NCI-H146 treated with DMSO at 0.1 percent for 48 hours (cell line): ENCODE measurements around the gene ANKRD26.

Experiments used
- DNase-seq: peaks from one replicate; lab custom pipeline; 2025; ENCODE audit not compliant: unreplicated experiment; lab: John Stamatoyannopoulos, UW

The ANKRD26 gene

DNA sequence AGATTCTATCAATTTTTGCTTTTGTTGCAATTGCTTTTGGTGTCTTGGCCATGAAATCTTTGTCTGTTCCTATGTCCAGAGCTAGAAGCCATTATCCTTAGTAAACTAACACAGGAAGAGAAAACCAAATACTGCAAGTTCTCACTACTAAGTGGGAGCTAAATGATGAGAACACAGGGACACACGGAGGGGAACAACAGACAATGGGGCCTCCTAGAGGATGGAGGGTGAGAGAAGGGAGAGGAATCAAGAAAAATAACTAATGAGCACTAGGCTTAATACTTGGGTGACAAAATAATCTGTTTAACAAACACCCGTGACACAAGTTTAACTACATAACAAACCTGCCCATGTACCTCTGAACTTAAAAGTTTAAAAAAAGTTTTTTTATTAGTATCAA, 78.2 kb downstream of the ANKRD26 start:
- no peak for DNase-seq

DNA sequence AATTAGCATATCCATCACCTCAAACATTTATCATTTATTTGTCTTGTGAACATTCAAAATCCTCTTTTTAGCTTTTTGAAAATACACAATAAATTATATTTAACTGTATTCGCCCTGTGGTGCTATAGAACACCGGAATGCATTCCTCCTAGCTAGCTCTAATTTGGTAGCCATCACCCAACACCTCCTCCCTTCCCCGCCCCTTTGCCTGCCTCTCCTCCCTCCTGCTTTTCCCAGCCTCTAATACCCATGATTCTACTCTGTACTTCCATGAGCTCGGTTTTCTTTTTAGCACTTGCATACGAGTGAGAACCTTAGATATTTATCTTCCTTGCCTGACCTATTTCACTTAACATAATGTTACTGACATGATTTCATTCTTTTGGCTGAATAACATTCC, 80.1 kb downstream of the ANKRD26 start:
- no peak for DNase-seq

DNA sequence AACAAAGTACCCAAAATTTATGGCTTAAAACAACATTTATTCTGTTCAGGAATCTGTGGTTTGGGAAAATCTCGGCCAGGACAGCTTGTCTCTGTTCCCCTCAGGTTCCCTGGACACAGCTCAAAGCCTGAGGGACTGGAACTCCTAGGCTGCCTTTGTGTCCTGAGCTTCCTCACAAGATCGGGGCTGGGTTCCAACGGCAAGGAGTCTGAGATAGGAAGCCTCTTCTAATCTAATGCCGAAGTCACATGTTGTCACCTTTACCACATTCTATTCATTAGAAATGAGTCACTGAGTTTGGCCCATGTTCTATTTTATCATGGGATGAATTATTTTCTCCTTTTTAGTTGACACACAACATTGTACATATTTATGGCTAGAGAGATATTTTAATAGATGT, 80.5 kb downstream of the ANKRD26 start:
- DNase-seq = no peak

DNA sequence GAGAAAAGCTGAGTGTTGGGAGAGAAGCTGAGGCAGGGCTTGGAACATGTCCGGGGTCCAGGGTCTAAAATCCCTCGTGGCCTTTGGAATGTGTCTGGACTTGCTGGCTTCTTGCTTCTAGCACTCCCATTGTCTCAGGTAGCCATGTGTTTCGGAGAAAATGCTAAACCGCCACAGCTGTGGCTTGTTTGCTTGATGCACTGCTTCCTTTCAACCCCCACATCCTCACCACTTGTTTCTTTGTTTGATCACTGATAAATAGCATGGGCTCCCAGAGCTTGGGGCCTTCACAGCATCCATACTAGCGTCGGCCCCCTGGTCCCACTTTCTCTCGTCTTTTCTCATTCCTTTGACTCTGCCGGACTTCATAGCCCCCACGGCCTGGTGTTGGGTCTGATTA, 102.7 kb downstream of the ANKRD26 start:
- DNase-seq = no peak

DNA sequence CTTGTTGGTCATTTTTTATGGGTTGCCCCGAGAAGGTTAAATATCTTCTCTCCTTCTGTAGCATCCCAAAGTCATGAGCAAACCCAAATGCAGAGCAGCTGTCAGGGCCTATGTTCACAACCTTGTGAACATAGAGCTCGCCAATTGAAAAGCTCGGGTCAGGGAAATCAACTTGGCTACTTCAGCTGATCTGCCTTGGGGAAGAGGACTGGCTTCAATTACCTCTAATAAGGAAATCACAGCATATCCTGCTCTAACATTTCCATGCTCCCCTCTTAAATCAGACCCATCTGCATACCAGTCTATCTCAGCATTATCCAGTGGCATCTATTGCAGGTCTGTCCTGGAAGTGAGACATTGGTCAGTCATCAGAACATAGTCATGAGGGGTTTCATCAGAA, 105.6 kb downstream of the ANKRD26 start:
- no peak for DNase-seq

DNA sequence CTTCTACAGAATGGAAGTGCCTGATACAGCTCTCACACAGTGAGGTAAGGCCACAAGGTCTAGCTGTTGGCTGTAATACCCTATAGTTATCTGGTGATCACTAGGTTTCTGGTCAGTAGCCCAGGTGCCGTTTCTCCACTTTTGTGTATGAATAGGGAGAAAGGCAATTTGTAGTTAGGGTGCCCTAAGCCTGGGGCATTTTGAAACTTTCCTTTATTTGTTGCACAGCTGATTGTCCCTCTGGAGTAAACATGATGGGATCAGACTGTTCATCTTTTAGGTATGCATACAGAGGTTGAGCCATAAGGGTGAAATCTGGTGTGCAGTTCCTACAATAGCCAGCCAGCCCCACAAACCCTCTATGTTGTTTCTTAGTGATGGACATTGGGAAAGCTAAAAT, 112.4 kb downstream of the ANKRD26 start:
- no peak for DNase-seq

DNA sequence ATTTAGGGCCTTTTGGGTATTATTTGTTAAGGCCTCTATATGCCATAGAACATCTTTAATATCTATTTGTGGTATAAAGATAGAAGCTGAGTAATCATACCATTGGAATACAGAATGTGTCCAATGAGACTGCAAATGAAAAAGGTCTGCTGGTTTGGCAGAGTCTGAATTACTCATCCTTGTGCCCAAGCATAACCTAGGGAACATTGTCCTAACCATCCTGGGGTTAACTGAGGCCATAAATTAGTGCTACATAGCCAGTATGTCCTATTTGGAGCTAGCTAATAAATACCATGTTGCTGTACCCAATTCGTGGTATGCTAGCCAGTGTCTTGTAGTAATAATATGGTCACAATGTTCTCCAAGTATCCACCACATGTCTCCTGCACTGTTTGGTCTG, 117.1 kb downstream of the ANKRD26 start:
- DNase-seq = no peak

DNA sequence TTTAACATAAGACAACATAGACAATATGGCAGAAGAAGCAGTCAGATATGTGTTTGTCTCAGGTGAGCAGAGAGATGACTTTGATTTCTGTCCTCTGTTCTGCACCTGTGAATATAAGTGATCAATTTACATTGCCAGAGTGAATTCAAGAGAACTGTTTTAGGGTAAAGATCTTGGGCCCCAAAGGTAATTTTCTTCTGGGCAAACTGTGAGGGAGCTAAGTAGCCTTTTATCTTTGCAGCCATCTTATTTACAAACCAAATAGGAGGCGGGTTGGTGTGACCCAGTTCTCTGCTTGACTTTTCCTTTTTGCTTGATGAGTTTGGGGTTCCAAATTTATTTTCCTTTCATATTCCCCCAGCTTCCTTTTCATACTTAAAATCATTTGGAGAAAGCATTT, 118.2 kb downstream of the ANKRD26 start:
- DNase-seq = no peak

DNA sequence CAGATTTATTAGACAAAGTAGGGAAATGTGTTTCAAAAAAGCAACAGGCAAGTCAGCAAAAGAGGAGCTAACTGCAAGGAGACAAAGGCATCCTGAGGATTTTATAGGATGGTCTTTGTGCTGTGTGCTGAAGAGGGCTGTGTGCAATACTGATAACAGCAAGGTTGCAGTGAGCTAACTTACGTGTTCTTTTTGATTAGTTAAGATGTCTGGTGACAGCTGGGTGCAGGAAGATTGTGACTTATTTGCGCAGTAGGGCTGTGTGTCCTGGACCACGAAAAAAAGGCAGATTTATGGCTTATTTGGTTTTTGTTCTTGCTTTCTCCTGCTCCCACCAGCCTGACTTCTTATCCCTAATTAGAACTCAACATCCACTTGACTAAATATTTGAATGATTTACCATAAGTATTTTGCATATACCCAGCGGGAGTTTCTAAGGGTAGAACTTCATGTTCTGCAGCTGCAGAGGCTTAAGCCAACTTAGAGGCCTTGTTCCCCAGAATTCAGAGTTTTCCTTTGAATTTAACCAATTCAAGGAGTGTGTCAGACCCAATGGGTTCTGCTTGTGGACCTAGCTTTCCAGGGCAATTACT, 119.0 kb downstream of the ANKRD26 start:
- DNase-seq = no peak

DNA sequence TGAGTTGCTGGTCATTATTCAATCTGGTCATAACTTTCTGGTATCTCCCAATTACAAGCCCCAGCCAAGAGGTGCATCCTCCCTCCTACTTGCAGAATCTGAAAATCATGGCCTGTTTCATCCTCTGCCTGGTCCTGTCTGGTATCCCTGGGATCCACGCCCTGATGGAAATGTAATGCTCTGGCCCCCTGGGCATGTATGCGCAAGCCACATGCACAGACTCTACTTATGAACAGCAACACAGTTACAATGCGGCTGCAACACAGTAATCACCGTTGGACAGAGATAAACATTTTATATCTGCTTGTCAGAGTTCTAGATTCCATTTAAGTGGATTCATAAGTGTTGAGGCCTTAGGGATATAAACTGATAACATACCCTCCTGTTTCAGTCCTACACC, 121.8 kb downstream of the ANKRD26 start:
- DNase-seq = no peak

DNA sequence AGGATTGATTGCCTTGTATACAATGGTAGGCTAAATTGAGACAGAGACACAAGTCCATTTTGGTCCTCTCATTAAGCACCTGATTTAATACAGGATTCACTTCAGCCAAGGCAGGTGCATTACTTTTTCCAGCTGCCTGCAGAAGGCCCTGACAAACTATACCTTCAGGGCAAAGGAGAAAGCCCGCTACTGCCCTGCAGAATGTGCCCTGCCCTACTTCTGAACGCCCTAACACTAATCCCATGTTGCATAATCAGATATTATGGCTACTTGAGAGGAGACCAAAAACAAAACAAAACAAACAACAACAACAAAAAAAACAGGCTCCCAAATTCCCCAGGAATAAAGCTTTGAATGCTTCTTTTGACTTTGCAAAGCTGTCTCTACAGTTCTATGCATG, 122.7 kb downstream of the ANKRD26 start:
- DNase-seq = peak; percentile 9

DNA sequence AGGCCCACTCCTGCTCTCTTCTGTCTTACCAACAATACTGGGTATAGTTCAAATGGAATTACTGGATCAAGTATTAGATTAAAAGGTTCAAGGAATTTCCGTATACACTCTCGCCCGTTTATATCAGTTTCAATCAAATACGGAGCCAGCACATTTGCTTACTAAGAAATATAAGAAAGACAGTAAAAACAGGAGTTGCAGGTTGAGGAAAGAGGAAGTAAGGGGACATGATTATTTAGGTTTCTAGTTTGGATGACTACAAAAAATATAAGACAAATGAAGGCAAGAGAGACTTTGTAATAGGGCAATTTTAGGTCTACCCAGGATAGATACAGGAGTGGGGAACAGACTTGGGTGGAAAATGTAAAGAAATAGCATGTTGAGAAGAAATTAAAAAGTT, 129.6 kb downstream of the ANKRD26 start:
- no peak for DNase-seq

DNA sequence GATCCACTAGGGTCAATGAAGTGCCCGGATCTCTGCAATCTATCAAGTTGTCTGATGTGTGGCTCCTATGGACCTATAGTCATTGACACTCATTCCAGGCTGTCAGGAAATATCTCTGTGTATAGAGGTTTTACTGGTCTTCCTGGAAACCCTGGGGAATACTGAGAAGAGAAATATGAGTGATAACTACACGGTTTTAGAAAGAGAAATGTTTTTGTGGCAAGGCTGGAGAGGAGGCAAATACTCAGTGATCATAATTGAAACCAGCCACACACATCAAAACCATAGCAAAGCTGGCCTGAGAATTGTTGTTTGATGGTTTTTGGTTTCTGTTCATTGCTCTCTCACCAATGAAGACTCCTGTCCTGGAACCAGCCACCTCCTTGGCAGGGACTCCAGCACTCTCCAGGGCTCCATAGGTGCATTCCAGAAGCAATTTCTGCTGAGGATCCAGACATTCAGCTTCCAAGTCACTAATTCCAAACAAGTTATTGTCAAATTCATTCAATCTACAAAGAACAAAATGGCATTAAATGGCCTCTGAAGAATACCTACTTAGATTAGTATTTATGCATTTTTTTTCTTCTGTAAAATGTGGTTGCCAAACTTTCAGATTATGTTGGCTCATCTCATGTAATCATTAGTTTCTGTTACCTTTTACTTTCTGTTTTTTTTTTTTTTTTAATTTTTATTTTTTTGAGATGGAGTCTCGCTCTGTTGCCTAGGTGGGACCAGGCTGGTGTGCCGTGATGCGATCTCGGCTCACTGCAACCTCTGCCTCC, 131.0 kb downstream of the ANKRD26 start:
- DNase-seq = no peak

DNA sequence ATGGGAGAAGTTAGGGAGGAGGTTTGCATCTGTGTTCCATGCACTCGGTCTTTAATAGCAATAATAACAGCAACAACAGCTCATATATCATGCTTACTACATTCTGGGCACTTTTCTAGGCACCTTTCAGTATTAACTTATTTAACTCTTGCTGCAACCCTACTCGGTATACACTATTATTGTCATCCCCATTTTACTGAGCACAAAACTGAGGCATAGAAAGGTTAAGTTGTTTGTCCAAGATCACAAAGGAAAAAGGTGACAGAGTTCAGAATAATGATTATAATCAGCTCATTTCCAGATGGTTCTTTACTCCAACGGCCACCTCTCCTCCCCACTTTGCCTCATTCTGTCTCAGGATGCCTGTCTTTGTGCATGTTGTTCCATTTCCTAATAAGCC, 137.5 kb downstream of the ANKRD26 start:
- DNase-seq = no peak

DNA sequence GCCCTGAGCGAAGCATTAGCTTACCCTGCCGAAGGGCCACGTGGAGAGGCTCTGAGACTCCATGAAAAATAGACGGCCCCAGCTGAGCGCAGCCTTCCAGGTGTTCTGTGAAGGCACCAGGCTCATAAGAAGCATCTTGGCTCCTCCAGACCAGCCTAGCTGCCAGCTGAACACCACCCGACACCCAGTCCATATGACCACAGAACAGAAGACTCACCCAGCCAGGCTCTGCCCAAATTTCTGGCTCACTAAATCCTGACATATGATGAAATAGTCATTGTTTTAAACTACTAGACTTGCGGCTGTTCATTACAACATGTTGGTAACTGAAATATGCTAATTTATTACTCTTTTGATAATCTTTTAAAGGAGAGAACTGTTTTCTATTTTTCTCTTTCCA, 140.0 kb downstream of the ANKRD26 start:
- no peak for DNase-seq

DNA sequence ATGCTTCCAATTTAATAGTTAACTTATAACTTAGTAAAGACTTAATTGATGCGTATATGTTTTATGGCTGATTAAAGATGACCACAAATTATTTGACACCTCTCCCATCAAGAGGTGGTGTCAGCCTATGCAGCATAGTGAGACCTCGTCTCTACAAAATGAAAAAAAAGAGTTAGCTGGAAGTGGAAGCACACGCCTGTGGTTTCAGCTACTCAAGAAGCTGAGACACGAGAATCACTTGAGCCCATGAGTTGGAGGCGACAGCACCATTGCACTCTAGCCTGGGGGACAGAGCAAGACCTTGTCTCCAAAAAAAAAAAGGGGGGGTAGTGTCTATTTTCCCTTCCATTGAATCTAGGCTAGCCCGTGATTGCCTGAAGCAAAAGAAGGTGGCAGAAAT, 140.5 kb downstream of the ANKRD26 start:
- DNase-seq = no peak
